HG03460 (cell line): Measurements from ENCODE around the gene NCAM1.

ENCODE experiments used
- ATAC-seq: cut with Tn5 transposase; IDR thresholded peaks from one replicate; pipeline ENCODE4 v1.9.1; 2021; ENCODE audit not compliant: unreplicated experiment

The NCAM1 gene

GRCh38 chr11:113197446-113197845 is 236.2 kb downstream of the NCAM1 start:
- no peak for ATAC-seq

- no peak for ATAC-seq
Measured at GRCh38 chr11:113198972-113199661, 237.9 kb downstream of the NCAM1 start.

GRCh38 chr11:113199866-113200265 is 238.6 kb downstream of the NCAM1 start:
- ATAC-seq: no peak

DNA sequence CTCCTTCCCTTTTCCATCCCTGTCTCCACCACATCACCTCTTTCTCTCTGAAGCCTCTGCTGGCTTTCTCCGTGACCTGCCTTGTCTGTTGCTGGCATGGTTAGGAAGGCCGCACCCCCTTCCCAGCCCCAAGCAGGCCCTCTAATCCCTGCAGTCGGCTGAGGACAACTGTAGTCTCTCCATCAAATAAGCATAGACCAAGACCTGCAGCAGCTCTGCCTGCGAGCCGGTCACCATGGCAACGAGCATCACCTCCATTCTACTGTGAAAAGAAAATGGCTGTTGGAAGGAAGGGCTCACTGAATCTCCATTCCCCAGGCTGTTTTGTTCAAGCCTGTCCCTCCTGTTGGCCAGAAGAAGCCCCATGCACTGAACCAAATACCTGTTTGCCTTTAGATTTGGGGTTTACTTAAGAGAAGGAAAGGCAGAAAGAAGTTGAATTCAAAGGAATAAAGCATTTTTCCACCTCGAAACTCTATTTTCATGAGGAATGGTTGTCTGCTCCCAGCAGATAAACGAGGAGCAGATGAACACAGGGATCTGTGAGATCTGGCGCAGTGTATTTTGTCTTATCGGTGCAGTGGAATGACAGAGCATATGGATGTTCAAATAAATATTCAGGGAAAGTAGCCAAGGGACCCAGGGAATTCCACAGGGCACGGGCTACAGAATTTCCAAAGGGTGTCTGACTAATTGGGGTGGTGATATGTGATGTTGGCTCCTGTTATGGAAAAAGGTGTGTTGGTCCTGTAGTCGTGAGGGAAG is 240.0 kb downstream of the NCAM1 start:
- no peak for ATAC-seq

GRCh38 chr11:113202431-113202830 is 241.2 kb downstream of the NCAM1 start:
- ATAC-seq: no peak

GRCh38 chr11:113203141-113203753 is 242.0 kb downstream of the NCAM1 start:
- ATAC-seq: no peak

DNA sequence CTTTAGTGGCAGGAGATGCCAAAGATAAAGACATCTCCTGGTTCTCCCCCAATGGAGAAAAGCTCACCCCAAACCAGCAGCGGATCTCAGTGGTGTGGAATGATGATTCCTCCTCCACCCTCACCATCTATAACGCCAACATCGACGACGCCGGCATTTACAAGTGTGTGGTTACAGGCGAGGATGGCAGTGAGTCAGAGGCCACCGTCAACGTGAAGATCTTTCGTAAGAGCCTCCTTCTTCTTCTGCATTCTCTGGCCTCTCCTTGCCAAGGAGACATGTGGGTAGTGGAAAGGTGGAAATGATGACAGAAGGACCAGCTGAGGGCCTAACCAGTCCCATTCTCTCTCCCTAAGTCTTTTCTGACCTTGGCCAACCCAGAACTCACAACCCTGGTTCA is 243.1 kb downstream of the NCAM1 start:
- ATAC-seq: no peak

DNA sequence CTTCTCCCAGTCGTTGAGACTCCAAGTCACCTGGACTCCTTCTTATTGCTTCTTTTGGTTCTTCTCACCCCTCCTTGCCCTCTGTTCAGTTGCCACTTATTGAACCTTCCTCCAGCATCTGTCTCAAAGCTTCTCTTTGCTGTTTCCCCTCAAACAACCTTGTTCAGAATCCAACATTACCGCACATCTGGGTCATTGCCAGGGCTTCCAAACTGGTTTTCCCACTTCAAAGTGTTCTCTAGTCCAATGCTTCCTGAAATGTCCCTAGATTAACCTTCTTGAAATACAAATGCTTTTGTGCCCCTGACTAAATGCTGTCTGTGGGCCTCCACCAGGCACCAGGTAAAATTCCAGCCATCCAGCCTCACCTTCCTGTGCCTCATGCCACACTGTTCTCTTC is 252.3 kb downstream of the NCAM1 start:
- no peak for ATAC-seq

- no peak for ATAC-seq
Measured at GRCh38 chr11:113222241-113222640, 261.0 kb downstream of the NCAM1 start.

DNA sequence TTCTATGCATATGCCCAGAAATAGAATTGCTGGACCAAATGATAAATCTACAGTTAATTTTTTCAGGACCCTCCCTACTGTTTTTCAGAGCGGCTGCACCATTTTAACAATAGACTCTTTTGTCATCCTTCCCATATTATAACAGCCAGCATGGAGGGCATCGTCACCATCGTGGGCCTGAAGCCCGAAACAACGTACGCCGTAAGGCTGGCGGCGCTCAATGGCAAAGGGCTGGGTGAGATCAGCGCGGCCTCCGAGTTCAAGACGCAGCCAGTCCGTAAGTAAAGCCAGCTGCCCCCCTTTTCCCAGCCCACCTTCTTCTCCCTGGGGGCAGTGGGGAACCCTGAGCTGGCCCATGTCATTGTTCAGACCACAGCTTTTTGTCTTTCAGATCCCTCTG is 273.7 kb downstream of the NCAM1 start:
- ATAC-seq: no peak

- no peak for ATAC-seq
Measured at GRCh38 chr11:113237261-113237660, 276.0 kb downstream of the NCAM1 start.

DNA sequence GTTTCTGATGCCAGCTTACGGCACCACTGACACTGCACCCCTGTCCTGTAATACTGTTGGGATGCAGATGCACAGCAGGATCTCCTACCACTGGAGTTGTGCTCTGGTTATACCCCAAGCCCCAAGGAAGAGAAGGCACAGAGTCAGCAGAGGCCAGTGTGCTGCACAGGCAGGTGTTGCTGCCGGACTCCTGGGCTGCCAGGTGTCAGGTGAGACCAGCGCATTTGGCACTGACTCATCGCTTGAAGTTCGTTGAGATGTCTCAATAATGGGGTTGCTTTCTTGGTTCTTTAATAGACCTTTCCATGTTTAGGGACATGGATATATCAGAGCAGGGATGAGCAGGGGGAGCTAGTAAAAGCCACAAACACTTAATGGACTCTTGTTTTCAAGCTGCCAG is 277.5 kb downstream of the NCAM1 start:
- ATAC-seq: no peak

GRCh38 chr11:113240389-113240788 is 279.2 kb downstream of the NCAM1 start:
- ATAC-seq: no peak

DNA sequence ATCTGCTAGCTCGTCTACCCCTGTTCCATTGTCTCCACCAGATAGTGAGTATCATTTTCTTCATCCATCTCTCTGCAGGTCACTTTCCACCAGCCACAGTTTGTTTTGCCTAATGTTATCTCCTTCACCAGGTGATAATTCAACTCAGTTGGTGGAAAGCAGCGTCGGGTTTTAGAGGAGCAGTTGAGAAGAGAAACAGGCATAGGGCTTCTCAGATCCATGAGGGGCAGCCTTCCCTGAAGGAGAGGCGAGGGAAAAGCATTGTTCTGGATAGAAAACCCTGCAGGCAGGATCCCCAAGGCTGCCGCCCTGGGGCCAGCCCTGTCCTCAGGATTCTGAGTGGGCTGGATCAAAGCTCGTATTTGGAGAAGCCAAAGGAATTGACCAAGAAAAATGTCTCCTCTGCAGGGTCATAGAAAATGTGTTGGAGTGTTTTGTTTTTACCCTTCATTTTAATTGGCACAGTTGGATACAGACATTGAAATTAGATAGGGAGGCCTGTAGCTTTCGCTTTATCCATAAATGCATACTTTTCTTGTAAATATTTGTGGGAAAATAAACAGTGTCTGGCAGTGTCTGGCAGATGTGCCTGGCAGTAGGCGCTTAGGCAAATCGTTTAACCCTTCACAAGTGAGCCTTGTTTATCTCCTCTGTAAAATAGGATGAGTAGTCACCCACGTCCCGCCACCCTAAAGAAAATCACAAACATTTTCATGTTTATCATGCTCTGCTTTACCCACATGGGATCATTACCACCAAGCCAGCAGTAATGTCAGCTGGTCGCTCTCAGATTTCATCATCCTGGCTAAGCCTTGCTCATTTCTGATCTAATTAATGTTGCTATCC is 279.8 kb downstream of the NCAM1 start:
- no peak for ATAC-seq

- ATAC-seq: no peak
Measured at GRCh38 chr11:113241636-113242054, 280.4 kb downstream of the NCAM1 start.

GRCh38 chr11:113242060-113242459 is 280.8 kb downstream of the NCAM1 start:
- no peak for ATAC-seq

DNA sequence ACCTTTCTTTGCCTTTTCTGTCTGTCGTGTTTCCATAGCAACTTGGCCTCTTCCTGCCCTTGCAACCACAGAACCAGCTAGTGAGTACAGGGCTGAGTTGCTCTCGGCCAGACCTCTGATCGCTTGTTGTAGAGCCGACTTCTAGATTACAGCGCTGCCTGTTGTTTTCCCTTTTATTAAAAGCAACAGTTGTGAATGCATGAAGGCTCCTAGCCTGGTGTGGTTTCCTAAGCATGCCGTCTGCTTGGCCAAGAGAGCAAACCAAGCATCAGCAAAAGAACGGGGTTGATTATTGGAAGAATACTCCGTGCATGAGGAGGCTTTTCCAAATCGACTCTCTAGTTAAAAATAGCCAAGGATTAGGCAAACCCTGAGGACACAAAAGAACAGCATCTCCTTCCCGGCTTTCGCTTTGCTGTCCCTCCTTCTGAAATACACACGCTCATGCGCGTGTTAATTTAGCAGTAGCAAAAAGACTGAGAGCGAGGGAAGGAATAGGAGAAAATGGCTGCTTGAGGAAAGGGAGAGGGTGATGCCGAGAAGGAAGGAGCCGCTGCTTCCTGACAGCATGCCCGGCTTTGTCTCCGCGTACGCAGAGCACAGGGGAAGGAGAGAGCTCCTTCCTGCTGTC is 281.7 kb downstream of the NCAM1 start:
- ATAC-seq: no peak

DNA sequence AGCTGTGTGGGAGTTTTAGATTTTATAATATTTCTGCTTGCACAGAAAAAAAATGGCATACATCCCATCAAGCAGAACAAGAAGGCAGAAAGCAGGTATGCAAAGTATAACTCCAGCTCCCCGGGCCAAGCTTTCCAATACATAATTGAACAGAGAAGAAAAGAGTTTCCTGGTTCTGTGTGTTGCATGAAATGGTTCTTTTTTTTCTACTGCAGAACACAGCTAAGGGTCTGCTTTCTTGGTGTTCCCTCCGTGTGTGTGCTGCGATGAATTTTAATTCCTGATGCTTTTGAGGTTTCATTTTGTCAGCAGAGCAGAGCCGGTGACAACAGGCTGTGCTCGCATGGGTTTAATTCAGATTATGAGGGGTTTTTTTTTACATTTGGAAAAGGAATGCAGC is 282.5 kb downstream of the NCAM1 start:
- ATAC-seq: no peak

GRCh38 chr11:113245216-113245615 is 284.0 kb downstream of the NCAM1 start:
- ATAC-seq: no peak

DNA sequence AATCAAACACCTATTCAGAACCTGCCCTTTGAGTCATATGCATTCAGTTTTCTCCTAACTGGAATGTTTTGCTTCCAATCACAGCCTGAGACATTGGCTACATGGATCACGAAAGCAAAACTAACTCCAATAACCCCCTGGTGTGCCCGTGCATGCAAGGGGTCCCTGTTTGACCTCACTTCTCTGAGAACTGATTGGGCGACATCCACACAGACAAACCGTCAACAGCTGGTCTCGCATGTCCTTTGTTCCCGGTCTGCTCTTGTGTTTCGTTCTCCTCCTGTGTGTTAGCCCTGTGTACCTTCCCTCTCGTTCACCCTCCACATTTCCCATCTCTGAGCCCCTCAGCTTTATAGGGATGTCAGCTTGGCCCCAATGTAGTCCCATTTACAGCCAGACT is 286.0 kb downstream of the NCAM1 start:
- no peak for ATAC-seq

GRCh38 chr11:113247966-113248365 is 286.7 kb downstream of the NCAM1 start:
- no peak for ATAC-seq
